ENCODE measurements around the gene LPAR2. TPM values are rescaled to one million over a fixed set of nuclear protein-coding genes. Genes with fewer than 3 reads are reported as not detected.
A peak's percentile ranks its signal among the peaks of the same experiment; 100 is the strongest.
"Not testable (repeated sequence)": the region's sequence is repeated elsewhere in the genome, so short reads cannot be mapped to it uniquely, and the experiment has no call there.

Gene LPAR2
- total RNA-seq, 1 donor from 2014 or later: 40.3 TPM

DNA sequence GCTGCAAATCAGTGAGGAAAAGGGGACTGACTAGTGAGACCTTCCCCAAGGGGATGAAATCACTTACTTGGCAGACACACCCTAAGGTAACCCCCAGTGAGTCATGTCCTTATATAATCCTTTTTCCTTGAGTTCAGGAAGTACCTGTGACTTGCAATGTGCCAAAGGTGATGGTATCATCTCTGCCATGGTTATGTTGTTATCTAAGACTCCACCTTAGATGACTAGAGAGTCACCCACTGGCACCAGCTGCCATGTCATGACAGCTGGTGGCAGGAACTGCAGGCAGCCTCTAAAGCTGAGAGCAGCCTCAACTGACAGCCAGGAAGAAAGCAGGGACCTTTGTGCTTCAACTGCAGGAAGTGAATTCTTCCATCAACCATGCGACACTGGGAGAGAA lies 22.0 kb downstream of the LPAR2 start:
- ATAC-seq: peak; percentile 26 to 42
- no peaks in the 10 kb centered on the region for H3K9me3 ChIP-seq
- H3K27me3 ChIP-seq (ENCODE audit: low read depth): no peaks in the 10 kb centered on the region
- no peak overlapping the region for H3K4me3 ChIP-seq
- H3K27ac ChIP-seq: no peak overlapping the region
- DNase-seq: no peak
- intact Hi-C loops (cut with DNase I): no loop called here
- no peaks in the 10 kb centered on the region for H3K4me1 ChIP-seq
- H3K36me3 ChIP-seq: no peaks in the 10 kb centered on the region
- TF ChIP-seq, protein P1, sequence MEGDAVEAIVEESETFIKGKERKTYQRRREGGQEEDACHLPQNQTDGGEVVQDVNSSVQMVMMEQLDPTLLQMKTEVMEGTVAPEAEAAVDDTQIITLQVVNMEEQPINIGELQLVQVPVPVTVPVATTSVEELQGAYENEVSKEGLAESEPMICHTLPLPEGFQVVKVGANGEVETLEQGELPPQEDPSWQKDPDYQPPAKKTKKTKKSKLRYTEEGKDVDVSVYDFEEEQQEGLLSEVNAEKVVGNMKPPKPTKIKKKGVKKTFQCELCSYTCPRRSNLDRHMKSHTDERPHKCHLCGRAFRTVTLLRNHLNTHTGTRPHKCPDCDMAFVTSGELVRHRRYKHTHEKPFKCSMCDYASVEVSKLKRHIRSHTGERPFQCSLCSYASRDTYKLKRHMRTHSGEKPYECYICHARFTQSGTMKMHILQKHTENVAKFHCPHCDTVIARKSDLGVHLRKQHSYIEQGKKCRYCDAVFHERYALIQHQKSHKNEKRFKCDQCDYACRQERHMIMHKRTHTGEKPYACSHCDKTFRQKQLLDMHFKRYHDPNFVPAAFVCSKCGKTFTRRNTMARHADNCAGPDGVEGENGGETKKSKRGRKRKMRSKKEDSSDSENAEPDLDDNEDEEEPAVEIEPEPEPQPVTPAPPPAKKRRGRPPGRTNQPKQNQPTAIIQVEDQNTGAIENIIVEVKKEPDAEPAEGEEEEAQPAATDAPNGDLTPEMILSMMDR (IDR thresholded peaks at IDR 0.05): no peak

DNA sequence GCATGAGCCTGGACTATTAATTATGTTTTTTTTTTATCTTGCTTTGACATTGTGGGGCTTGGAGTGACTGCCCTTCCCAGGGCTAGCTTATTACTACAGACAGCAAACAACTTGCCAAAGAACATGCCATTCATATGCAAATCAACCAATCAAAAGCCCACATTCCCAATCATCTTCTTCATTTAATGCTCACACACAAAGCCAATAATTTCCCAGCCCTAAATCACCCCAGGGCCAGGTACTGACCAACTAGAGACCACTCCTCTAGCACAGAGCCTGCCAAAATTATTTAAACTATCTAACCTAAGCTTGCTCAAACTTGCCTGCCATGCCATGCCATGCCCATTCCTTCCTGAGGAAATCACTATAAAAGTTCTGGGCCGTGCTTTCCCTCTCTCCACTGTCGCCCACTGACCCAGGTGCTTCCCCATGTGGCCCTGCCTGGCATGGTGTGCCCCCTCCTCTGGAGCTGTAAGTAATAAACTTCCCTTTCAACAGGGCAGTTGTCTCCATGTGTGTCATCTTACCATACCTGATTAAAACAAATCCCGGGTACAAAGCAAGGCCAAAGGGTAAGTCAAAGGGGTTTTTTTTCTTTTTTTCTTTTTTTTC lies 25.2 kb downstream of the LPAR2 start:
- no peak for ATAC-seq
- Histone ChIP-seq H3K4me1 (no peaks in the 10 kb centered on the region), H3K27me3 (ENCODE audit: low read depth) (no peaks in the 10 kb centered on the region), H3K36me3 (no peaks in the 10 kb centered on the region), H3K27ac (no peak overlapping the region), H3K9me3 (no peaks in the 10 kb centered on the region), H3K4me3 (no peak overlapping the region)
- DNase-seq: no peak
- intact Hi-C loops (cut with DNase I): no loop called here
- TF ChIP-seq, protein P1 (IDR thresholded peaks at IDR 0.05): no peak

DNA sequence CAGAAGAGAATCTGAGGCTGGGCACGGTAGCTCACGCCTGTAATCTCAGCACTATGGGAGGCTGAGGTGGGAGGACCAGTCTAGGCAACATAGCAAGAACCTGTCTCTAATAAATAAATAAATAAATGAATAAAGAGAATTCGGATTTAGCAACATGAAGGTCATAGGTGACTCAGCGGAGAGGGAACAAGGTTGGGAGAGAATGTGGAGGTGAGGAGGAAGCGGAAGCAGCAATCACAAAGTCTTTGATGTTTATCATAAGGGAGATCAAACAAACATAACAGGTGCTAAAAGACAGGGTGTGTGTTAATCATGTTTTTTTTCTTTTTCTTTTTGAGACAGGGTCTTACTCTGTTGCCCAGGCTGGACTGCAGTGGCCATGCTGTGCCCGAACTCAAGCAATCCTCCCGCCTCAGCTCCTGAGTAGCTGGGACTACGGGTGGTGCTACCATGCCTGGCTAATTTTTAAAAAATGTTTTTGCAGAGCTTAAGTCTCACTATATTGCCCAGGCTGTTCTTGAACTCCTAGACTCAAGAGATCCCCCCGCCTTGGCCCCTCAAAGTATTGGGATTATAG lies 25.8 kb downstream of the LPAR2 start:
- TF ChIP-seq, protein P1 (IDR thresholded peaks at IDR 0.05): no peak
- no peaks in the 10 kb centered on the region for H3K4me1 ChIP-seq
- H3K27me3 ChIP-seq (ENCODE audit: low read depth): no peaks in the 10 kb centered on the region
- no peak overlapping the region for H3K27ac ChIP-seq
- ATAC-seq (no peak), DNase-seq (no peak)
- H3K9me3 ChIP-seq: no peaks in the 10 kb centered on the region
- intact Hi-C loops (cut with DNase I): no loop called here
- H3K4me3 ChIP-seq: no peak overlapping the region
- no peaks in the 10 kb centered on the region for H3K36me3 ChIP-seq

DNA sequence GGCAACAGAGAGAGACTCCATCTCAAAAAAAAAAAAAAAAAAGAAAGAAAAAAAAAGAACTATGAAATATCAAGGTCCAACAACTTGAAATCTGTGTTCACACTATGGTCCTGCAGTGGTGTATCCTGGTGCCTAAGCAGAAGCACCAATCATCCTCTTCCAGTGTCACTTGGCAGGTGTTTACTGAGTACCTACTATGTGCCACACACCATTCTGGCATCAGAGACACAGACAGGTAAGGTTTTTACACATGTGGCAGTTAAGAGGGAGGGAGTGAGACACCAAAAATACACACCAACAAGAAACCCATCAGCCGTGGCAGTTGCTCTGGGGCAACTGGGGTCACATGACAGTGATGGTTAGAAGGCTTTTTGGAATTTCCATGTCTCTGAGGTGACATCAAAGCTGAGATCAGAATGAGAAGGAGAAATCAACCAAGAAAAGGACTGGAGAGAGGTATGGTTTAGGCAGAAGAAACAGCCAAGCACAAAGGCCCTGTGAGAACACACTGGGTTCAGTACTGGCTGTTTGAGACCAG lies 27.2 kb downstream of the LPAR2 start:
- TF ChIP-seq, protein P1 (IDR thresholded peaks at IDR 0.05): no peak
- ATAC-seq: no peak
- Histone ChIP-seq H3K36me3 (no peaks in the 10 kb centered on the region), H3K4me3 (no peak overlapping the region), H3K27me3 (ENCODE audit: low read depth) (no peaks in the 10 kb centered on the region), H3K9me3 (no peaks in the 10 kb centered on the region), H3K27ac (no peak overlapping the region), H3K4me1 (peaks cover 4% of the 10 kb centered on the region)
- no peak for DNase-seq
- intact Hi-C loops (cut with DNase I): no loop called here

DNA sequence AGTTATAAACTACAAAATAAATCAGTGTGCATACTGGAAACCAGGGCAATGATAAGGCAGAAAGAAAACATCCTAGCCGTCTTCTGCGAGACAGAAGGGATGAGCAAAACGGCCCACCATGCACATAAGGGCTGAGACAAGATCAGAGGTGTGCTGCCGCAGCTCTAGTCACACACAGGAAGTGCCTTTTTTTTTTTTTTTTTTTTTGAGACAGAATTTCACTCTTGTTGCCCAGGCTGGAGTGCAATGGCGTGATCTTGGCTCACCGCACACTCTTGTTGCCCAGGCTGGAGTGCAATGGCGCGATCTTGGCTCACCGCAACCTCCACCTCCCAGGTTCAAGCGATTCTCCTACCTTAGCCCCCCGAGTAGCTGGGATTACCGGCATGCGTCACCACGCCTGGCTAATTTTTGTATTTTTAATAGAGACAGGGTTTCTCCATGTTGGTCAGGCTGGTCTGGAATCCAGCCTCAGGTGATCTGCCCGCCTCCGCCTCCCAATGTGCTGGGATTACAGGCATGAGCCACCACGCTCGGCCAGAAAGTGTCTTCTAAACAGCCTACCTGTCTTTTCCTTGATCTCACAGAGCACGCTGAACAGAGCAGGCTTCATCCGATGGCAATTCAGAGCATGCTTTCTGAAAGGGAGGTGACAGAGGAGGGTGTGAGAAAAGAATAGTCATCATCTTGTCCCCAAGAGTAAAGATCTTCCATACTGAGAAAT lies 29.1 kb downstream of the LPAR2 start:
- H3K9me3 ChIP-seq; H3K4me3 ChIP-seq; ATAC-seq; H3K36me3 ChIP-seq; intact Hi-C loops (cut with DNase I); H3K27me3 ChIP-seq (ENCODE audit: low read depth); DNase-seq: not testable (repeated sequence)
- Histone ChIP-seq H3K4me1 (peaks cover 17% of the 10 kb centered on the region), H3K27ac (peak overlapping the region; percentile 62)

Data from lower lobe of right lung (tissue), 2 donors.